ENCODE data around the gene DCC. TPM values are rescaled to one million over a fixed set of nuclear protein-coding genes. Genes with fewer than 3 reads are reported as not detected.

The DCC gene
- total RNA-seq, 1 donor from 2014 or later: not detected

DNA sequence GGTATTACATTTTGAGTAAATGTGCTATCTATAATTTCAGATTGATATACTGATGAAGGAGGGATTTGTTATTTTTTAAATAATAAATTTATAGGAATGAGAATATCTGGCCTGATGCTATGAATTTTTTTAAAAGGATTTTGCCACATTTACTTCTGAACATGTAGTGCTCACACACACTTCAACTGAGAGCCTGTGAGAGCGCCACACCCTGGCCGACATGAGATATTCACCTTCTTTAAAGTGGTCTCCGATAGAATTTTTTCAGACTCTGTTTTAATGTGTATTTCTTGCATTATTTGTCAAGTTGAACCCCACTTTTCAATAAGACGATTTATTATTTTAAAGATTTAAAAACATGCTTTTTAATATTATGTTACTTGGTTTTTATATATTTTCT is 813.3 kb downstream of the DCC start:
- DNase-seq: no peak
- intact Hi-C loops (cut with DNase I): no loop called here
- no peak for ATAC-seq (ENCODE audit: poor library complexity)

- ATAC-seq (ENCODE audit: poor library complexity): no peak
- intact Hi-C loops (cut with DNase I): no loop called here
- DNase-seq: no peak
Observed at GRCh38 chr18:53153800-53154199, 813.8 kb downstream of the DCC start.

DNA sequence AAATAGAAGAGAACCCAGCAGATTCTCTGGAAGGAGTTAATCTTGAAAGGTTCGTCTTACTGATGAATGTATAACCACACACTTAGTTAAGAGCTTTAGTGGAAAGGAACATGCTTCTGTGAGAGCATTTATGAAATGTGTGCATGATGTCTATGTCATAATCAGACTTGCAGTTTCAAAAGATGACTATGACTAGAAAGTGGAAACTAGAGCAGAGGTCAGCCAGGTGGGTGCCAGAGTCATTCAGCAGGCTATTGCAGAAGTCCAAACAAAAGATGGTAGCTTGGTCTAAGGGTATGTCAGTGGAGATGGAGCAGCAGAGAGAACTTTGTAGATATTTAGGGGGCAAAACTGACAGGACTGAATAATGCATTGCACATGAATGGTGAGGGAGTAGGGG is 825.8 kb downstream of the DCC start:
- intact Hi-C loops (cut with DNase I): no loop called here
- no peak for ATAC-seq (ENCODE audit: poor library complexity)

DNA sequence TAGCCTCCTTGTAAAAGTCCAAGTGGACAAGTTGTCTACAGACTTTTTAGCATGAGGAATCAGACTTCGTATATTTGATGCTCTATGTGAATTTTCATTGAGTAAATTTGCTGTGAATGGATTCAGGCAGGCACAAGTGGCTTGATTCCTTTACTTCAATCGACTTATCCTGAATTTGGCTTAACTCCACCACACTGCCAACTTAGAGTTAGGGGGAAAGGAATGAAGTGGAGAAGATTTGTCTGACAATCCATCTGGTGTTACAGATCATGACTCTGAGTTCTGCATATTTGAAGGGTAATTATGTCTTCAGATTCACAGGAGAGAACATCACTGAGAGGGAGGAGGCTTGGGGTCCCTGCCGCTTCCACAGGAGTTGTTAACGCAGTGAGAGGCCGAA is 829.3 kb downstream of the DCC start:
- ATAC-seq (ENCODE audit: poor library complexity): no peak
- intact Hi-C loops (cut with DNase I): no loop called here

More for the DNA sequence above, 825.8 kb downstream of the DCC start:
- no peak for DNase-seq

GRCh38 chr18:53191634-53192033 is 851.6 kb downstream of the DCC start:
- intact Hi-C loops (cut with DNase I): no loop called here
- ATAC-seq (ENCODE audit: poor library complexity): no peak
- DNase-seq: no peak

More for the DNA sequence above, 829.3 kb downstream of the DCC start:
- DNase-seq: no peak

DNA sequence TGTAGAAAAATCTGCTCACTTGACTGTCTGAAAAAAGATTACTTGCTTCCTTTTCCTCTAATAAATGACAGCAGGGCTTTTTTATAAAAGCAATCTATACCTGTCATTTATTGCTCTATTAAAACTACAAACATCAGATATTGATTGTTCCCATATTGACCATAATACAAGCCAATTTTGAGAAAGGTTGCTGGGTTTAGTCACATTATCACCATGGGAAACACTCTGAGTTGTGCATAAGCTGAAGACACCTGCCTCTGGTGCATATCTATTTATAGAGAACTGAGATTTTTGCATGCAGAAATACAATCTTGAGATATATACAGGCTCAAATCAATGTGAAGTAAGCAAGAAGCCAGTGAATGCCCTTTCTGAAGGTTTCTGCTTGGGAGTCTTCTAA is 853.9 kb downstream of the DCC start:
- no peak for ATAC-seq (ENCODE audit: poor library complexity)
- no peak for DNase-seq
- intact Hi-C loops (cut with DNase I): no loop called here

GRCh38 chr18:53219853-53220252 is 879.9 kb downstream of the DCC start:
- DNase-seq (no peak), ATAC-seq (ENCODE audit: poor library complexity) (no peak)
- intact Hi-C loops (cut with DNase I): no loop called here

DNA sequence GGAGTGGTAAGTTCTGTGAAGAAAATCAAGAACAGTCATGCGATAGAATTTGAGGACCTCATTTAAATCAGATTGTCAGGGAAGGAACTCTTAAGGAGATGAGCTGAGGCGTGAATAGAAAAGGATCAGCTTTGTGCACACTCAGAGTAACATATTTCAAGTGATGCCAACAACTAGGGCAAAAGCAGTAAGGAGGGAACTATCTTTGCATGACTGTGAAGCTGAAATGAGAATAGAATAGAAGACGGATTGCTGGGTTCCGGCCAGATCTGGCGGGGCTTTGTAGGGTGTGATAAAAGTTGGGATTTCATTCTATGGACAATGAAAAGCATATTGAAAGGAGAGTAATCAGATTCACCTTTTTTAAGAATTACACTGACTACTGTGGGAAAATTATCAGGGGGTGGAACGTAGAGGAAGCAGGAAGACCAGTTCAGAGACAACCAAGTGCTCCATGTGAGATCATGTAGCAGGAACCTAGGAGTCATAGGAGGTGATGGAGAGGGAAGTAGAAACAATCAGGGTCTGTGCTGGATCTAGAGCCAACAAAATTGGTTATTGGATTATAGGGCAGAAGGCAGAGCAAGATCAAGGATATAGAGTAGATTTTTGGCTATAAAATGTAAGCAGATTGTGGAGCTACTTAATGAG is 884.3 kb downstream of the DCC start:
- ATAC-seq (ENCODE audit: poor library complexity) (no peak), DNase-seq (no peak)
- intact Hi-C loops (cut with DNase I): no loop called here

- DNase-seq: no peak
- intact Hi-C loops (cut with DNase I): no loop called here
Observed at GRCh38 chr18:53225567-53226325, 885.7 kb downstream of the DCC start.

DNA sequence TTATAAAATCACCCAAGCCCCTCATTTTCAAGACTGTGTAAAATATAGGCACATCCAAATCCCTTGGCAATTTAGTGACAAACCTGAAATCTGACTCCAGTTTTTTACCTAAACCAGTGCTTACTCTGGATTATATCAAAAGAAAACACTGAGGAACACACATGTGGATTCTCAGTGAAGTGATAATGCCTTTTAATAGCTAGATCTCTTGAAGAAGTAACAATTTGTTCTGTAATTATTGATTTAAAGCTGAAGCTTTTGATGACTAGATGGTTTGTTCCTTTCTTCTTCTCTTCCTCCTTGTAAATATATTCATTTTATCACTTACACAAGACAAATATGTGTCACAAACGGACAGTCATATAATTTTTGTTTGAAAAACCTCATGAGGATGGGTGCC is 894.6 kb downstream of the DCC start:
- DNase-seq (no peak), ATAC-seq (ENCODE audit: poor library complexity) (no peak)
- intact Hi-C loops (cut with DNase I): no loop called here

More at GRCh38 chr18:53225567-53226325, 885.7 kb downstream of the DCC start:
- ATAC-seq (ENCODE audit: poor library complexity): no peak

DNA sequence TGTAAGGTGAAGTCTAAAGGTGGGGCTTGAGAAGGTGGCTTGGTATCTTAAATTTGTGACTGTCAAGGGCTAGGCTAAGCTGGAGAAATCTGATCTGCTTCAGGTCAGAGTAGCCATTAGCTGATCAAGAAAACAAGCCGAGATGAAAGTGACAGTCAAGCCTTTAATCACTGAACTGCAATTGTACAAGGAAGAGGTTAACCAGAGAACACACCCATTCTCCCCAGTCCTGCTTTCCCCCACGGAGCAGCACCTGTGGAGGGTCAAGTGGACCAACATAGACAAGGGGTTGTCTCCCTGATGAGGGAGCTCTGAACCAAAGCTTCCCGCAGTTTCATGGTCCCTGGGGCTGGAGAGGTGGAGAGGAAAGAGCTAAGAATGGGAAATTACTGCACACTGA is 901.2 kb downstream of the DCC start:
- DNase-seq: no peak
- intact Hi-C loops (cut with DNase I): no loop called here
- no peak for ATAC-seq (ENCODE audit: poor library complexity)

DNA sequence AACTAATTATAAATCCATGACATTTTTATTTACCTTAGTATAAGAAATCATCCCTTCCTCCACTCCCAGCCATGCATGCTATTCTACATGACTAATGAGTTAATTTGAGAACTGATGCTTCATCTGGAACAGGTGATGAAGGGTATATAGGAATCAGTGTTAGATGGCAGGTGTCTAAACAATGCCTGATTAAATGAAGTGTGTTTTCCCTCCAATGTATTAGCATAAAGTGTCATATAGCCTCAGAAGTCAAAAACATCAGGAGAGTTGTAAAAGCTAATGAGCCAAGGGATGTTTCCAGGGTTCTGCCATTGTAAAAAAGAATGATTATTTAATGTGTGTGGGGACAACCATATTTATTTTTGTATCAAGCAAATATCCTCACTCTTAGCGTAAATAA is 913.8 kb downstream of the DCC start:
- no peak for ATAC-seq (ENCODE audit: poor library complexity)
- no peak for DNase-seq
- intact Hi-C loops (cut with DNase I): no loop called here

DNA sequence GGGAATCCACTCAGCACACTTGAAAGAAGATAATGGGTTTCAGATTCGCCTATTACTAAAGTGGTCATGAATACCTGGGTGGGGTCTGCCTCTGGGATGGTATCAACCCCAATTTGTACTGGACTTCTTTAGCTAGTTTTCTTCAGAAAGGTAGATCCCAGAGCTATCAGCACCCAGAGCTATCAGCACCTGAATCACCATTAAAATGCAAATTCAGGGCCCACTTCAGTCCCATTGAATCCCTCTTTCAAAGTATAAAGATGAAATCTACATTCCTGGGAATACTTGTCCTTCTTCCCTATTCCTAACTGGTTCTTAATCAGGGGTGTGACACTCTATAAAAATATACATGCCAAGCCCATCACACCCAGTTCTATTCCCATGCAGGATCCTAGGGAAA is 914.3 kb downstream of the DCC start:
- ATAC-seq (ENCODE audit: poor library complexity): no peak
- DNase-seq: no peak
- intact Hi-C loops (cut with DNase I): no loop called here

DNA sequence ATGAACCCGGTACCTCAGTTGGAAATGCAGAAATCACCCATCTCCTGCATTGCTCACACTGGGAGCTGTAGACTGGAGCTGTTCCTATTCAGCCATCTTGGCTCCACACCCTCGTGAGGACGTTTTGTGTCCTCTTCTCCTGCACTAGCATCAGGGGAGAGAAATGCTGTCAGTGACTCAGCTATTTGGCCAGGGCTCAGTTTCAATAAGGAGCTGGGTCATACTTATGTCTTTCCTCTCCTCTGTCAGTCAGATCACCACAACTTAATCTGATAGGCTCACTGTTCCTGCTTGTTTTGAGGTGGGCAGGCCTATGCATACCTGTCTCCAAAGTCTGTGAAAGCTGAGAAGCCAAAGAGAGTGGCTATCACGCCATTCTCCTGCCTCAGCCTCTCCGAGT is 921.2 kb downstream of the DCC start:
- intact Hi-C loops (cut with DNase I): no loop called here
- ATAC-seq (ENCODE audit: poor library complexity) (no peak), DNase-seq (no peak)

GRCh38 chr18:53266850-53267249 is 926.9 kb downstream of the DCC start:
- no peak for ATAC-seq (ENCODE audit: poor library complexity)
- no peak for DNase-seq
- intact Hi-C loops (cut with DNase I): no loop called here

DNA sequence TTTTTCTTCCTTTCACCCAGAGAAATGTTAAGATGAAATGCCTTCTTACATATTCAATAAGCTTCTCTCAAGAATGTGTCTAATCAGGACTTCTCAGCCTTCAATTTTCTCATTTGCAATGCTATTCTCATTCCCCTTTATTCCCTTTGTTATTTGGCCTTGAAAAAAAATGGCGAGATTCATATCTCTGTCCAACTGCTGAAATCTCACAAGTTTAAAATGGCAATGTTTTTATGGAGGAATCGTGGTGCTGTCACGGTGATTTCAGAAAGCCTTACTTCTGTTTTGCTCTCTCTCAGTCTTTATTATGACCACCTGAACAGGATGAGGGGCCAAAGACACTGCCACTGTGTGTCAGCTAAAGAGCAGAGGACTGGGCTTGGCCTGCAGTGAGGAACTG is 928.5 kb downstream of the DCC start:
- no peak for ATAC-seq (ENCODE audit: poor library complexity)
- DNase-seq: no peak
- intact Hi-C loops (cut with DNase I): no loop called here

DNA sequence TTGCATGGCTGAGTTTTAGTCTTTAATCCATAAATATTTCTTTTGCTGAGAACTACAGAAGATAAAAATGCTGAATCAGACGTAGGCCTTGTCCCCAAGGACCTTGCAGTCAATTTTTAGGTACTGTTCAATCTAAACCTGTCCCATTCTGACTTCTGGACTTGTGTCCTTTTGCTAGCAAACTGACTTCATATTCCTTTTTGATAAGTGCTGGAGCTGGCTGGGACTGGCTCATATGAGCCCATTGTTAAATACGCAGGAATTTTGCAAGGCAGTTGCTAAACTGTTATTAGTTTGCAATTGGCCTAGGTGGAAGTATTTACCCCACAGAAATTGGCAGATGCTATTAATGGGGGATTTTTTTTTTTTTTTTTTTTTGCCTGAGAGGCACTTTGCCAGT is 941.4 kb downstream of the DCC start:
- DNase-seq (no peak), ATAC-seq (ENCODE audit: poor library complexity) (no peak)
- intact Hi-C loops (cut with DNase I): no loop called here

GRCh38 chr18:53283708-53284107 is 943.7 kb downstream of the DCC start:
- no peak for ATAC-seq (ENCODE audit: poor library complexity)
- intact Hi-C loops (cut with DNase I): no loop called here

DNA sequence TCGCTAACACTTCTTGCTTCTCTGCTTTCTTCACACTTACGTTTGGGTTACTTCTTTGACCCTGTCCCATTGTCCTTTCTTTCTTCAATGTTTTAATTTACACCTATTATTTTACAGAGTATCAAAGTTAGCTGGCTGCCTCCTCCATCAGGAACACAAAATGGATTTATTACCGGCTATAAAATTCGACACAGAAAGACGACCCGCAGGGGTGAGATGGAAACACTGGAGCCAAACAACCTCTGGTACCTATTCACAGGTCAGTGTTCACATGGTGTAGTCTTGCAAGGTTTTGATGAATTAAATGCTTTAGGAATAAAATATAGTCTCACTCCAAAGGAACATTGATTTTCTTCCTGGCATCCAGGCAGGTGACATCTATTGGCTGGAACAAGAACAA is 965.5 kb downstream of the DCC start:
- ATAC-seq (ENCODE audit: poor library complexity): no peak
- intact Hi-C loops (cut with DNase I): no loop called here
- no peak for DNase-seq

More at GRCh38 chr18:53283708-53284107, 943.7 kb downstream of the DCC start:
- no peak for DNase-seq

GRCh38 chr18:53319628-53320027 is 979.6 kb downstream of the DCC start:
- no peak for ATAC-seq (ENCODE audit: poor library complexity)
- DNase-seq: no peak
- intact Hi-C loops (cut with DNase I): no loop called here

DNA sequence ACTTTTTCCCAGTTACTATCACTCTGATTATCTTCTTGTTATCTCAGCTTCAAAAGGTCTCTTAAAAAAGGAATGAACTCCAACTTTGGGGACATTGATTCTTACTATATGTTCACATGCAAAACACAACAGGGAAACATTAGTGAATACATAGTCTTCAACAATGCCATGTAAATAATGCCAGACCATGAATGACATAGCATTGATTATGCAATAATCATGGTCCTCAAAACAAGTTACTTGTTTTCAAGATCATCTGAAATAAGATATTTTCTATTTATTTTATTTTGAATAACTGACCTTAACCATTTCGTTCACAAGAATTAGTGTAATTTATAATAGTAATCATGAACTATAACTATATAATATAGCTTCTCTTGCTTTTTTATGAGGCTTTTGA is 982.2 kb downstream of the DCC start:
- intact Hi-C loops (cut with DNase I): no loop called here
- ATAC-seq (ENCODE audit: poor library complexity): no peak
- DNase-seq: no peak
